IMR-90 (cell line): Measurements from ENCODE around the gene FES. TPM values are rescaled to one million over a fixed set of nuclear protein-coding genes. Genes with fewer than 3 reads are reported as not detected.

ENCODE experiments used
- ATAC-seq: fragments of 200-7000 bp; cut with Tn5 transposase; 2 replicates; pipeline ENCODE4 v1.9.1; 2020; ENCODE audit warnings: low read depth, mild to moderate bottlenecking, moderate library complexity
- BruUV-seq: library from RNA; stranded (reverse); fragments of 400-500 nt; replicated peaks from 2 replicates; lab custom pipeline; 2021; lab: Mats Ljungman, UMichigan
- CTCF ChIA-PET: fragments of 300-600 bp; formaldehyde crosslinking; extraction: SDS; loops from one replicate; lab custom pipeline; 2021; ENCODE audit warnings: antibody characterized with exemption; lab: Yijun Ruan, JAX
- POLR2A ChIA-PET: fragments of 300-600 bp; sonication (Branson Sonifier 250); formaldehyde crosslinking; loops from one replicate; lab custom pipeline; 2022; ENCODE audit warnings: antibody characterized with exemption; ENCODE audit not compliant: unreplicated experiment; lab: Charles Lee
- DNase-seq: peaks from one replicate; pipeline ENCODE4 v3.0.0; 2013
- H2AFZ ChIP-seq: replicated peaks from 2 replicates; pipeline ENCODE3; 2013; ENCODE audit warnings: low read length, mild to moderate bottlenecking; ENCODE audit not compliant: poor library complexity
- H2AK5ac ChIP-seq: 2 replicates; pipeline ENCODE4 v1.6.1; 2013; ENCODE audit warnings: low read depth, low read length, inconsistent platforms
- H2AK9ac ChIP-seq: replicated peaks from 2 replicates; pipeline ENCODE3; 2013; ENCODE audit warnings: mild to moderate bottlenecking, low read depth, low read length, moderate library complexity; ENCODE audit not compliant: poor library complexity
- H2BK120ac ChIP-seq: 2 replicates; pipeline ENCODE4 v1.6.1; 2013; ENCODE audit warnings: low read depth, low read length, inconsistent platforms
- H2BK15ac ChIP-seq: 3 replicates; pipeline ENCODE4 v1.6.1; 2013; ENCODE audit warnings: low read depth, low read length, inconsistent platforms
- H2BK20ac ChIP-seq: 2 replicates; pipeline ENCODE4 v1.6.1; 2013; ENCODE audit warnings: low read depth, mild to moderate bottlenecking, inconsistent platforms, low read length, moderate library complexity
- H2BK5ac ChIP-seq: 2 replicates; pipeline ENCODE4 v1.6.1; 2013; ENCODE audit warnings: mild to moderate bottlenecking, low read depth, low read length, inconsistent platforms; ENCODE audit not compliant: poor library complexity, severe bottlenecking
- H3K14ac ChIP-seq: replicated peaks from 2 replicates; pipeline ENCODE4 v1.6.1; 2013; ENCODE audit warnings: low read depth, low read length, inconsistent platforms
- H3K18ac ChIP-seq: 2 replicates; pipeline ENCODE4 v1.6.1; 2013; ENCODE audit warnings: low read depth, low read length, control low read depth
- H3K23ac ChIP-seq: 2 replicates; pipeline ENCODE4 v1.6.1; 2013; ENCODE audit warnings: low read depth, low read length, inconsistent platforms
- H3K27ac ChIP-seq: 2 replicates; pipeline ENCODE4 v1.5.1; 2013; ENCODE audit warnings: mild to moderate bottlenecking, control low read depth, low read length; ENCODE audit not compliant: insufficient read depth
- H3K27me3 ChIP-seq: 2 replicates; pipeline ENCODE4 v1.6.1; 2013; ENCODE audit warnings: low read length; ENCODE audit not compliant: control insufficient read depth, insufficient read depth
- H3K36me3 ChIP-seq: 2 replicates; pipeline ENCODE4 v1.6.1; 2013; ENCODE audit warnings: low read length, mixed read lengths; ENCODE audit not compliant: control insufficient read depth, insufficient read depth
- H3K4ac ChIP-seq: 2 replicates; pipeline ENCODE4 v1.6.1; 2013; ENCODE audit warnings: low read depth, low read length, inconsistent platforms
- H3K4me1 ChIP-seq: 2 replicates; pipeline ENCODE4 v1.6.1; 2013; ENCODE audit warnings: low read length, mixed read lengths; ENCODE audit not compliant: control insufficient read depth, insufficient read depth
- H3K4me2 ChIP-seq: 2 replicates; pipeline ENCODE4 v1.6.1; 2013; ENCODE audit warnings: low read depth, mild to moderate bottlenecking, control low read depth, low read length, moderate library complexity
- H3K4me3 ChIP-seq: 2 replicates; pipeline ENCODE4 v1.5.1; 2013; ENCODE audit warnings: low read depth, mild to moderate bottlenecking, control low read depth, low read length, moderate library complexity; ENCODE audit not compliant: insufficient read depth
- H3K56ac ChIP-seq: 2 replicates; pipeline ENCODE4 v1.6.1; 2013; ENCODE audit warnings: low read length, inconsistent platforms; ENCODE audit not compliant: insufficient read depth; ENCODE audit errors: extremely low read depth
- H3K79me1 ChIP-seq, 2 experiments: 2 replicates each; pipeline ENCODE4 v1.6.1; 2013; ENCODE audit warnings: low read length in 2 of 2, inconsistent platforms in 1 of 2, low read depth in 1 of 2
- H3K9ac ChIP-seq: 2 replicates; pipeline ENCODE4 v1.6.1; 2013; ENCODE audit warnings: low read depth, low read length, control low read depth
- H3K9me1 ChIP-seq: 2 replicates; pipeline ENCODE4 v1.6.1; 2013; ENCODE audit warnings: low read length, inconsistent platforms; ENCODE audit not compliant: insufficient read depth
- H3K9me3 ChIP-seq: 2 replicates; pipeline ENCODE4 v1.6.1; 2013; ENCODE audit warnings: low read length; ENCODE audit not compliant: control insufficient read depth, insufficient read depth
- H4K20me1 ChIP-seq: 2 replicates; pipeline ENCODE4 v1.6.1; 2013; ENCODE audit warnings: low read length, inconsistent platforms; ENCODE audit not compliant: insufficient read depth
- H4K5ac ChIP-seq: 2 replicates; pipeline ENCODE4 v1.6.1; 2013; ENCODE audit warnings: mild to moderate bottlenecking, low read depth, low read length, control low read depth
- H4K8ac ChIP-seq, 2 experiments: 2 replicates each; pipeline ENCODE4 v1.6.1; 2013; ENCODE audit warnings: low read depth in 2 of 2, low read length in 2 of 2, control low read depth in 1 of 2, inconsistent platforms in 1 of 2
- H4K91ac ChIP-seq: 2 replicates; pipeline ENCODE4 v1.6.1; 2013; ENCODE audit warnings: low read depth, low read length, inconsistent platforms; ENCODE audit not compliant: insufficient read depth
- BHLHE40 ChIP-seq: fragments of 150-350 bp; IDR thresholded peaks from 2 replicates; pipeline ENCODE4 v1.6.1; 2016; ENCODE audit warnings: mild to moderate bottlenecking, low read depth, low read length
- CEBPB ChIP-seq: IDR thresholded peaks from 2 replicates; pipeline ENCODE4 v1.6.1; 2012; ENCODE audit warnings: low read depth, low read length, improper control_type of control experiment
- CHD1 ChIP-seq: IDR thresholded peaks from 2 replicates; pipeline ENCODE4 v1.6.1; 2012; ENCODE audit warnings: low read depth, low read length, improper control_type of control experiment
- CTCF ChIP-seq: conservative IDR thresholded peaks from 2 replicates; pipeline ENCODE4 v1.5.1; 2012; ENCODE audit warnings: mild to moderate bottlenecking, low read depth, low read length, improper control_type of control experiment
- ELK1 ChIP-seq: fragments of 150-350 bp; IDR thresholded peaks from 2 replicates; pipeline ENCODE4 v1.6.1; 2016; ENCODE audit warnings: low read depth, mild to moderate bottlenecking, low read length, moderate library complexity, borderline replicate concordance
- MAFK ChIP-seq: IDR thresholded peaks from 2 replicates; pipeline ENCODE4 v1.6.1; 2012; ENCODE audit warnings: low read depth, low read length, improper control_type of control experiment
- MAZ ChIP-seq: IDR thresholded peaks from 2 replicates; pipeline ENCODE4 v1.6.1; 2012; ENCODE audit warnings: low read depth, mild to moderate bottlenecking, low read length, improper control_type of control experiment, moderate library complexity, borderline replicate concordance
- NFE2L2 ChIP-seq: fragments of 150-350 bp; IDR thresholded peaks from 2 replicates; pipeline ENCODE4 v1.6.1; 2016; ENCODE audit warnings: low read depth, mild to moderate bottlenecking, low read length
- RAD21 ChIP-seq: IDR thresholded peaks from 2 replicates; pipeline ENCODE4 v1.6.1; 2012; ENCODE audit warnings: low read length, improper control_type of control experiment
- RCOR1 ChIP-seq: IDR thresholded peaks from 2 replicates; pipeline ENCODE4 v1.6.1; 2012; ENCODE audit warnings: mild to moderate bottlenecking, low read length, improper control_type of control experiment; ENCODE audit not compliant: insufficient replicate concordance
- RFX5 ChIP-seq: IDR thresholded peaks from 2 replicates; pipeline ENCODE4 v1.8.0; 2012; ENCODE audit warnings: low read depth, mild to moderate bottlenecking, low read length, moderate library complexity
- SMC3 ChIP-seq: fragments of 150-350 bp; IDR thresholded peaks from 2 replicates; pipeline ENCODE4 v1.6.1; 2016; ENCODE audit warnings: low read depth, mild to moderate bottlenecking, antibody characterized with exemption, low read length, moderate library complexity
- USF2 ChIP-seq: fragments of 150-350 bp; IDR thresholded peaks from 2 replicates; pipeline ENCODE4 v1.6.1; 2017; ENCODE audit warnings: mild to moderate bottlenecking, antibody characterized with exemption, low read length, low read depth
- WGBS, 2 experiments: methylation state at CpG; one replicate each; pipeline versions ENCODE4 v1.1.5 to v1.1.7; 2013; ENCODE audit warnings: missing lambda C conversion rate in 2 of 2; ENCODE audit not compliant: insufficient read length in 1 of 2; ENCODE audit errors: extremely low coverage in 2 of 2; 5-methylcytosine and 5-hydroxymethylcytosine counted together
- dilution Hi-C: fragments of 300-500 bp; cut with HindIII; formaldehyde crosslinking; loops from one replicate; pipeline ENCODE4 v1.14.3; 2018; ENCODE audit warnings: low sequenced_read_pairs; ENCODE audit not compliant: unreplicated experiment
- in situ Hi-C: fragments of 300-500 bp; cut with MboI; formaldehyde crosslinking; loops from 3 replicates; pipeline ENCODE4 v1.14.3; 2019; ENCODE audit warnings: low sequenced_read_pairs, inconsistent platforms, mixed read lengths
- intact Hi-C: fragments of 100-400 bp; cut with micrococcal nuclease; formaldehyde crosslinking; loops from 2 replicates; pipeline ENCODE4 v1.10.0; 2022
- polyA plus RNA-seq, 3 experiments: library from polyadenylated mRNA; depleted of rRNA; stranded (reverse); fragments of >200 nt; gene quantifications; 2 replicates each; pipeline ENCODE4 v1.2.3, GENCODE V29; 2012; ENCODE audit warnings: low replicate concordance in 1 of 3
- total RNA-seq: library from RNA; depleted of rRNA; stranded (reverse); fragments of >200 nt; gene quantifications from 2 replicates; pipeline ENCODE4 v1.2.3, GENCODE V29; 2012

The FES gene
- total and polyA plus RNA-seq, 2 of the 4 experiments (the other 2 are of a cell fraction): 10.5 to 11.7 TPM

- peak overlapping the region; percentile 48 for H3K4me3 ChIP-seq
- POLR2A ChIA-PET: interaction anchor here (0.7 kb wide), 1 partner anchor 45 kb away, joined by 8 read pairs; no protein-coding TSS in a partner anchor
- dilution Hi-C loops (no loop called here), intact Hi-C loops (loop anchor here (5.0 kb wide), 3 partner anchors 168 to 393 kb away; partner anchors contain the start of gene BLM), in situ Hi-C loops (loop anchor here (5.0 to 25.0 kb wide), 3 partner anchors 243 to 573 kb away; no protein-coding TSS in a partner anchor)
- peak overlapping the region; percentile 45; the same call in 1 of the 2 replicates for H3K18ac ChIP-seq
- ATAC-seq (no peak), DNase-seq (no peak)
- peak overlapping the region; percentile 83 for H3K23ac ChIP-seq
- H3K14ac ChIP-seq: peak overlapping the region; percentile 78; the same call in 1 of the 2 replicates
- H2AK5ac ChIP-seq: peak overlapping the region; percentile 91; the same call in 1 of the 2 replicates
- H3K27ac ChIP-seq: peak overlapping the region; percentile 75
- 66% methylated on average over 7 of the region's 16 CpGs; no CpG with 5 or more reads in 1 of the 2 experiments for WGBS, 2 experiments
- no TSS peak for BruUV-seq
- H2BK20ac ChIP-seq: no peak overlapping the region
- H2BK5ac ChIP-seq: peak overlapping the region; percentile 21
- H4K5ac ChIP-seq: peak overlapping the region; percentile 85
- CTCF ChIA-PET: interaction anchor here (0.7 to 2.7 kb wide), 9 partner anchors 13 to 565 kb away, joined by 3 to 13 read pairs (median 4); partner anchors contain the start of gene BLM
- H3K4ac ChIP-seq: peak overlapping the region; percentile 82
- H2AK9ac ChIP-seq: peak overlapping the region; percentile 70
- H4K20me1 ChIP-seq: no peaks in the 10 kb centered on the region
- H3K4me1 ChIP-seq: peaks cover 16% of the 10 kb centered on the region
- no peaks in the 10 kb centered on the region for H3K9me3 ChIP-seq
- H2BK120ac ChIP-seq: peak overlapping the region; percentile 6; the same call in 1 of the 2 replicates
- peak overlapping the region; percentile 74 for H3K4me2 ChIP-seq
- no peaks in the 10 kb centered on the region for H3K9me1 ChIP-seq
- H4K8ac ChIP-seq: peak overlapping the region; percentile 93 to 99
- no peak overlapping the region for H2BK15ac ChIP-seq
- H3K36me3 ChIP-seq: peaks cover 22% of the 10 kb centered on the region; the same call in 1 of the 2 replicates
- peak overlapping the region; percentile 98 for H2AFZ ChIP-seq
- peaks cover 9 to 16% of the 10 kb centered on the region in 2 experiments; a peak in 3 of 4 replicates for H3K79me1 ChIP-seq
- no peak overlapping the region; the same call in 1 of the 2 replicates for H3K56ac ChIP-seq
- H3K9ac ChIP-seq: peak overlapping the region; percentile 82
- H4K91ac ChIP-seq: peak overlapping the region; percentile 85
- H3K27me3 ChIP-seq: no peaks in the 10 kb centered on the region
- no peak for TF ChIP-seq SMC3
- TF ChIP-seq MAZ: no peak
- TF ChIP-seq CHD1: no peak
- no peak for TF ChIP-seq USF2
- no peak for TF ChIP-seq ELK1
- TF ChIP-seq CTCF: no peak
- TF ChIP-seq RFX5: no peak
- no peak for TF ChIP-seq CEBPB
- no peak for TF ChIP-seq MAFK
- TF ChIP-seq RCOR1: no peak
- no peak for TF ChIP-seq NFE2L2
- no peak for TF ChIP-seq RAD21
- no peak for TF ChIP-seq BHLHE40
Measured at GRCh38 chr15:90884719-90885431, 571 bp downstream of the FES start.
